K562 (cell line): ENCODE data around the gene DAAM1.

ENCODE experiments used
- CTCF ChIP-seq, 3 experiments: IDR thresholded peaks in 2 of 3; conservative IDR thresholded peaks in 1 of 3; 2 replicates each; pipeline ENCODE4 v1.5.1; 2011 to 2012; ENCODE audit warnings: low read length in 3 of 3, mild to moderate bottlenecking in 3 of 3, control low read depth in 2 of 3, improper control_type of control experiment in 1 of 3, inconsistent platforms in 1 of 3, low read depth in 1 of 3, mixed read lengths in 1 of 3, moderate library complexity in 1 of 3; ENCODE audit not compliant: insufficient read depth in 2 of 3
- DACH1 ChIP-seq: fragments of 450-650 bp; IDR thresholded peaks from 2 replicates; pipeline ENCODE4 v1.6.1; 2018; ENCODE audit not compliant: partially characterized antibody
- EP300 ChIP-seq: IDR thresholded peaks from 2 replicates; pipeline ENCODE4 v1.6.1; 2012; ENCODE audit warnings: low read length, improper control_type of control experiment
- KDM4B ChIP-seq, 2 experiments: fragments of 450-650 bp in 1 of 2; sonication (generic) in 1 of 2; IDR thresholded peaks; 2 replicates each; pipeline ENCODE4 v1.6.1; 2016 to 2017; ENCODE audit warnings: borderline replicate concordance in 2 of 2, antibody characterized with exemption in 1 of 2, low read depth in 1 of 2, mild to moderate bottlenecking in 1 of 2
- NRF1 ChIP-seq, 2 experiments: fragments of 450-650 bp; IDR thresholded peaks in 1 of 2; conservative IDR thresholded peaks in 1 of 2; 2 replicates each; pipeline ENCODE4 v1.6.1; 2014; ENCODE audit warnings: mild to moderate bottlenecking in 2 of 2
- PHF8 ChIP-seq: fragments of 200-600 bp; sonication (generic); IDR thresholded peaks from 2 replicates; pipeline ENCODE4 v1.6.1; 2012; ENCODE audit warnings: mixed run types, mild to moderate bottlenecking, inconsistent platforms, low read length, moderate library complexity, borderline replicate concordance
- TRIM24 ChIP-seq, 2 experiments: fragments of 450-650 bp; IDR thresholded peaks; 2 replicates each; pipeline ENCODE4 v1.6.1; 2016
- USF2 ChIP-seq: sonication (generic); formaldehyde crosslinking; IDR thresholded peaks from 2 replicates; pipeline ENCODE4 v1.5.0; 2020; ENCODE audit warnings: missing genetic modification reagents
- ZNF175 ChIP-seq: fragments of 200-800 bp; sonication (Bioruptor generic); IDR thresholded peaks from 2 replicates; pipeline ENCODE4 v1.6.1; 2016; ENCODE audit warnings: low read depth, mild to moderate bottlenecking, missing genetic modification characterization, missing compliant biosample characterization

GRCh38 chr14:59334253-59334652, 145.8 kb downstream of the DAAM1 start:
- TF ChIP-seq CTCF (IDR thresholded peaks at IDR 0.05 in 2 of 3, conservative IDR thresholded peaks at IDR 0.05 in 1 of 3; ENCODE audit: insufficient read depth in 2 of 3, low read depth in 1 of 3, low read length in 3 of 3) (no peak), PHF8 (no peak), TRIM24 (IDR thresholded peaks at IDR 0.05) (no peak), KDM4B (IDR thresholded peaks at IDR 0.05; ENCODE audit: borderline replicate concordance in 2 of 2, low read depth in 1 of 2) (no peak), NRF1 (conservative IDR thresholded peaks at IDR 0.05 in 1 of 2, IDR thresholded peaks at IDR 0.05 in 1 of 2) (no peak), ZNF175 (CRISPR knock-in tag) (no peak), EP300 (no peak), USF2 (CRISPR knock-in tag) (no peak), DACH1 (no peak)
